22Rv1 (cell line): ENCODE data around the gene AACS.
"Not testable (repeated sequence)": the region's sequence is repeated elsewhere in the genome, so short reads cannot be mapped to it uniquely, and the experiment has no call there.

Experiments used
- H3K27ac ChIP-seq: fragments of 450-650 bp; 2 replicates; pipeline ENCODE4 v1.5.1; 2017
- ZFX ChIP-seq: fragments of 450-650 bp; IDR thresholded peaks from 2 replicates; pipeline ENCODE4 v1.6.1; 2017; ENCODE audit warnings: antibody characterized with exemption, borderline replicate concordance
- TF ChIP-seq, protein P1 (sequence below): fragments of 450-650 bp; IDR thresholded peaks from 2 replicates; pipeline ENCODE4 v1.5.1; 2017; ENCODE audit warnings: mild to moderate bottlenecking

Gene AACS

DNA sequence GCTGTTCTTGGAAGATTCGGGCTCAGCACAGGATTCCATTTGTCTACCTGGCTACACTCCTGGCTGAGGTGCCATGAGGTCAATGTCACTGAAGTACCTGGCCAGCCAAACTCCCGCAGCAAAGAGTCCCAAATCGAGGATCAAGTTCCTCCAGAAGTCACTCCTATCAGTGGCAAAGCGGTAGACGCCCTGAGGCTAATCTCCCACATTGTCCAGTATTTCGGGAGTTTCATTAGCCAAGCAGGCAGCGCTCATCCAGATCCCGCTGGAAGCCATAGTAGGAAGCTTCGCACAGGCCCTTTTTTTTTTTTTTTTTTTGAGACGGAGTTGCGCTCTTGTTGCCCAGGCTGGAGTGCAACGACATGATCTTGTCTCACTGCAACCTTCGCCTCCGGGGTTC is 8.9 kb upstream of the AACS start:
- TF ChIP-seq ZFX, result no peak
- TF ChIP-seq, protein P1, sequence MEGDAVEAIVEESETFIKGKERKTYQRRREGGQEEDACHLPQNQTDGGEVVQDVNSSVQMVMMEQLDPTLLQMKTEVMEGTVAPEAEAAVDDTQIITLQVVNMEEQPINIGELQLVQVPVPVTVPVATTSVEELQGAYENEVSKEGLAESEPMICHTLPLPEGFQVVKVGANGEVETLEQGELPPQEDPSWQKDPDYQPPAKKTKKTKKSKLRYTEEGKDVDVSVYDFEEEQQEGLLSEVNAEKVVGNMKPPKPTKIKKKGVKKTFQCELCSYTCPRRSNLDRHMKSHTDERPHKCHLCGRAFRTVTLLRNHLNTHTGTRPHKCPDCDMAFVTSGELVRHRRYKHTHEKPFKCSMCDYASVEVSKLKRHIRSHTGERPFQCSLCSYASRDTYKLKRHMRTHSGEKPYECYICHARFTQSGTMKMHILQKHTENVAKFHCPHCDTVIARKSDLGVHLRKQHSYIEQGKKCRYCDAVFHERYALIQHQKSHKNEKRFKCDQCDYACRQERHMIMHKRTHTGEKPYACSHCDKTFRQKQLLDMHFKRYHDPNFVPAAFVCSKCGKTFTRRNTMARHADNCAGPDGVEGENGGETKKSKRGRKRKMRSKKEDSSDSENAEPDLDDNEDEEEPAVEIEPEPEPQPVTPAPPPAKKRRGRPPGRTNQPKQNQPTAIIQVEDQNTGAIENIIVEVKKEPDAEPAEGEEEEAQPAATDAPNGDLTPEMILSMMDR, result no peak

DNA sequence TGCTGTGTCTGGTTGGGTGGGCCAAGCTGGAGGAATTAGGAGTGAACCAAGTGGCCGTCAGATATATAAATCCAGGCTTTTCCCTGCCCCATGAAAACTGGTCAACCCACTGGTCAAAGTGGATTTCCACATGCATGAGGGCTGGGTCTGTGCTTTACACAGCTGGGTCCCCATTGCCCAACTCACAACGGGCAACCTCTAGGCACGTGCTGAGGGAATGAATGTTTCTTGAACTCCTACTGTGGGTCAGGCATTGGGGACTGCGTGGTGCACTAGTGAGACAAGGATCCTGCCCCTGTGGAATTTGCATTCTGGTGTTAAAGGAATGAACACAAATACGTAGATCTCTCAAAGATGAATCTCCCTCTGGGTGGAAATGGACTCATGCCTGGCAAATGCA is 7.5 kb upstream of the AACS start:
- TF ChIP-seq, protein P1, result no peak
- TF ChIP-seq ZFX, result no peak
- H3K27ac ChIP-seq, result no peak overlapping the region

More for the DNA sequence above, 8.9 kb upstream of the AACS start:
- H3K27ac ChIP-seq, result no peak overlapping the region

DNA sequence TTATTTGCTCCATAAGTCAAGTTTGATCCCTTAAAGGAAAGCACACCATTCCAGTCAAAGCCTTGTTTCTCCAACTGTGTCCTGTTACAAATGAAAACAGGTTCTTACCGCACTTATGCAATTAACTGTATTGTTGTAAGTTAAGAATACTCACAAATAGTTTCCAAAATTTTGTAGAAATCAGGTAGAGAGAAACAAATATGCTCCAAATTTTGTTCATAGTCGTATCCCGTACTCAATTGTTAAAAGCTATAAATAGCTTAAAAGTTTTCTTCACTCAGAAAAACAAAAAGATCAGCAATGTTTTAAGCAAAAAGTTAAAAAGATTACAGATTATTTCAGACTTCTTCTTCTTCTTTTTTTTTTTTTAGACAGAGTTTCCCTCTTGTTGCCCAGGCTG is 4.0 kb upstream of the AACS start:
- no peak overlapping the region for H3K27ac ChIP-seq
- no peak for TF ChIP-seq ZFX
- TF ChIP-seq, protein P1, result no peak

DNA sequence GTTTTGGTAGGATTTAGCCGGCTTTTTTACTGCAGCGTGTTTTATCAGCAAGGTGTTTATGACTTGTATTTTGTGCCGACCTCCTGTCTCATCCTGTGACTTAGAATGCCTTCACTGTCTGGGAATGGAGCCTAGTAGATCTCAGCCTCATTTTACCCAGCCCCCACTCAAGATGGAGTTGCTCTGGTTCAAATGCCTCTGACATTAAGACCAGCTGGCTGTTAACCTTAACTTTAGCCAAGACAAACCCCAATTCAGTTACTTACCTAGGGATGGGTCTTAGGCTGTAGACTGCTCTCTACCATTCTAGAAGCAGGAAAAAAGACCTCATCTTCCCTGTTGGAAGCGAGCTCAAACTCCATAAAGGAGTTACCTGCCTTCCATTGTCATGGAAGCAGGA is 1.7 kb upstream of the AACS start:
- not testable (repeated sequence) for H3K27ac ChIP-seq

DNA sequence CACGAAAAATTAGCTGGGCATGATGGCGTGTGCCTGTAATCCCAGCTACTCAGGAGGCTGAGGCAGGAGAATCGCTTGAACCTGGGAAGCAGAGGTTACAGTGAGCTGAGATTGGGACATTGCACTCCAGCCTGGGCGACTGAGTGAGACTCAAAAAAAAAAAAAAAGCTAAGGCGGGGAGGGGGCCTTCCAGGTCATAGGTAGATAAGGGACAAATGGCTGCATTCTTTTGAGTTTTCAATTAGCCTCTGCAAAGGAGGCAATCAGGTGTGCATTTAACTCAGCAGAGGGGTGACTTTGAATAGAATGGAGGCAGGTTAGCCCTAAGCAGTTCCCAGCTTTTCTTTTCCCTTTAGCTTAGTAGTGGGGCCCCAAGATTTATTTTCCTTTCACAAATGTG is 743 bp upstream of the AACS start:
- TF ChIP-seq, protein P1, result no peak
- no peak for TF ChIP-seq ZFX
- H3K27ac ChIP-seq, result peak overlapping the region; percentile 63; the same call in 1 of the 2 replicates

DNA sequence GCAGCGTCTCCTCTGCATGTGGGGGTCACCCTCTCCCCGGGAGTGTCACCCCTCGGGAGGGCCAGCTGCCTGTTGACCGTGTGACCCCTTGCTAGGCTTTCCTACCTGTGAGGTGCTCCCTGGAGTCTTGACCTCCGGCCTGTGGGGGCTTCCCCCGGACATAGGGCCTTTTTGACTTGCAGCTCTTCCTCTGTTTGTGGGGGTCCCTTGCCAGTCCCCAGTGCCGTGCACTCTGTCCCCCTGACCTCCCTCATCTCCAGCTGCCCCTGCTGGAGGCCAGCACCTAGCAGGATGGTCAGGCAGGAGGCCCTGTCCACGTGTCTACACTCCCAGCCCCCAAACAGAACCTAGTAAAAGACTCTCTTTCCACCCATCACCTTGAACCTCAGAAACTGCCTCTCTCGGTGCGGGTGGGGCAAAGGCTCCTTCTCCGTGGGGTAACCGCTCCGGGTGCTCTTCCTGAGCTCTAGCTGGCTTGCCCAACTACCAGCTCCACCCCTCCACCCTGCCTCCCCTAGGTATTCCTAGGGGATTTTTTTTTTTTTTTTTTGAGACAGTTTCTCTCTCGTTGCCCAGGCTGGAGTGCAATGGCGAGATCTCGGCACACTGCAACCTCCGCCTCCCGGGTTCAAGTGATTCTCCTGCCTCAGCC is 810 bp downstream of the AACS start:
- H3K27ac ChIP-seq, result peak overlapping the region; percentile 63

DNA sequence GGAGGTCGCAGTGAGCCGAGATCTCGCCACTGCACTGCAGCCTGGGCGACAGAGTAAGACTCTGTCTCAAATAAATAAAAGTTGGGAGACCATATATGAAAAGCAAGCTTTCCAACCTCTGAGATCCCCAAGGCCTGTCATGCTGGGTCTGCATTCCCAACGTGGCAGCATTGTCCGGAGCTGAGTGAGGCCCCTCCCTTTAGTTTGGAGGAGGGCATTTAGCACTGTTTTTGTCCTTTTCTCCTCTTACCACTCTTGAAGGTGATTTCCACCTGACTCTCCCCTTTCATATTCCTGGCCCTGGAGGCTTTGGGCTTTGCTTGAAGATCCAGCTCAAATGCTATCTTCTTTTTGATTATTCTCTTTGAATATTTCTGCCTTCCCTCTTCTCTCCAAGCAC is 3.2 kb downstream of the AACS start:
- no peak overlapping the region for H3K27ac ChIP-seq
- TF ChIP-seq, protein P1, result no peak
- TF ChIP-seq ZFX, result no peak

More for the DNA sequence above, 810 bp downstream of the AACS start:
- TF ChIP-seq ZFX, result no peak

DNA sequence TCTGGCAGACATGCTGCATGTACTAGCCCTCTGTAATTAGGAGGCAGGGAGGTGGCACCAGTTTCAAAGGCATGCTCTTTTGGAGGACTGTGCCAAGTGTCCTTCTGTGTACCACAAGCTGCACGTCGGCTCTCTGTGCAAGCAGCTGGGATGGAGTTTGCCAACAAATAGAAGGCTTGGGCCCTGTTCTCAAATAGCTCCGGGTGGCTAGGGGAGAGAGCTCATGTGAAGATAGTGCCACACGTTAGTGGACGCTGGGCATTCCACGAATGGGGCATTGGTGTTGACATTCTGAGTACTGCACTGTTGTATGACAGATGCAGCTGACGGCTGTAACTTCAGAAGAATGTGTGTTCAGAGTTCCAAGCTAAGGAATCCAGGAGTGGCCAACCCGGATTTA is 4.4 kb downstream of the AACS start:
- TF ChIP-seq ZFX, result no peak
- TF ChIP-seq, protein P1, result no peak
- no peak overlapping the region for H3K27ac ChIP-seq
